Prostate gland (tissue), 2 donors: ENCODE results near the gene SH3PXD2B. TPM values are rescaled to one million over a fixed set of nuclear protein-coding genes. Genes with fewer than 3 reads are reported as not detected.
A peak's percentile ranks its signal among the peaks of the same experiment; 100 is the strongest.
"Not testable (repeated sequence)": the region's sequence is repeated elsewhere in the genome, so short reads cannot be mapped to it uniquely, and the experiment has no call there.

Source experiments
- DNase-seq: peaks from one replicate; pipeline ENCODE4 v3.0.0-alpha.2; 2019; ENCODE audit warnings: low spot score
- H3K27ac ChIP-seq, 2 donors: fragments of 200-600 bp; sonication (generic); 2 replicates each; pipeline ENCODE4 v1.5.1; 2017 to 2019
- H3K27me3 ChIP-seq: fragments of 200-600 bp; sonication (generic); replicated peaks from 2 replicates; pipeline ENCODE4 v1.5.1; 2019; ENCODE audit not compliant: insufficient read depth
- H3K36me3 ChIP-seq, 2 donors: fragments of 200-600 bp; sonication (generic); 1 replicate in 1 of 2; 2 replicates in 1 of 2; pipeline versions ENCODE4 v1.5.1 to v1.8.1; 2017 to 2019
- H3K4me1 ChIP-seq: fragments of 200-600 bp; sonication (generic); replicated peaks from 2 replicates; pipeline ENCODE4 v1.5.1; 2019
- H3K4me3 ChIP-seq, 2 donors: fragments of 200-600 bp; sonication (generic); 2 replicates each; pipeline ENCODE4 v1.5.1; 2017 to 2019
- H3K9me3 ChIP-seq: fragments of 200-600 bp; sonication (generic); 2 replicates; pipeline ENCODE4 v1.5.1; 2017
- CTCF ChIP-seq, 4 experiments: fragments of 200-600 bp in 2 of 4; fragments of 450-650 bp in 2 of 4; sonication (generic) in 2 of 4; IDR thresholded peaks; 1 replicate in 3 of 4; 2 replicates in 1 of 4; pipeline ENCODE4 v1.5.1; 2016 to 2019; ENCODE audit warnings: antibody characterized with exemption in 4 of 4, mild to moderate bottlenecking in 2 of 4, moderate library complexity in 2 of 4
- POLR2A ChIP-seq: fragments of 450-650 bp; IDR thresholded peaks from one replicate; pipeline ENCODE4 v1.6.1; 2016; ENCODE audit warnings: antibody characterized with exemption, mild to moderate bottlenecking
- POLR2AphosphoS5 ChIP-seq: sonication (generic); formaldehyde crosslinking; IDR thresholded peaks from one replicate; pipeline ENCODE4 v1.6.1; 2017; ENCODE audit warnings: antibody characterized with exemption
- WGBS: methylation state at CpG from one replicate; pipeline ENCODE4 v1.1.5; 2018; 5-methylcytosine and 5-hydroxymethylcytosine counted together
- intact Hi-C: fragments of 100-400 bp; cut with DNase I; formaldehyde crosslinking; loops from one replicate; pipeline ENCODE4 v1.14.2; 2022
- total RNA-seq, 2 donors: library from RNA; depleted of rRNA; stranded (reverse); fragments of >200 nt; gene quantifications; one replicate each; pipeline ENCODE4 v1.1.0, GENCODE V29; 2016

The SH3PXD2B gene
- total RNA-seq, 2 donors from 2014 or later: 15.8 to 38.0 TPM

DNA sequence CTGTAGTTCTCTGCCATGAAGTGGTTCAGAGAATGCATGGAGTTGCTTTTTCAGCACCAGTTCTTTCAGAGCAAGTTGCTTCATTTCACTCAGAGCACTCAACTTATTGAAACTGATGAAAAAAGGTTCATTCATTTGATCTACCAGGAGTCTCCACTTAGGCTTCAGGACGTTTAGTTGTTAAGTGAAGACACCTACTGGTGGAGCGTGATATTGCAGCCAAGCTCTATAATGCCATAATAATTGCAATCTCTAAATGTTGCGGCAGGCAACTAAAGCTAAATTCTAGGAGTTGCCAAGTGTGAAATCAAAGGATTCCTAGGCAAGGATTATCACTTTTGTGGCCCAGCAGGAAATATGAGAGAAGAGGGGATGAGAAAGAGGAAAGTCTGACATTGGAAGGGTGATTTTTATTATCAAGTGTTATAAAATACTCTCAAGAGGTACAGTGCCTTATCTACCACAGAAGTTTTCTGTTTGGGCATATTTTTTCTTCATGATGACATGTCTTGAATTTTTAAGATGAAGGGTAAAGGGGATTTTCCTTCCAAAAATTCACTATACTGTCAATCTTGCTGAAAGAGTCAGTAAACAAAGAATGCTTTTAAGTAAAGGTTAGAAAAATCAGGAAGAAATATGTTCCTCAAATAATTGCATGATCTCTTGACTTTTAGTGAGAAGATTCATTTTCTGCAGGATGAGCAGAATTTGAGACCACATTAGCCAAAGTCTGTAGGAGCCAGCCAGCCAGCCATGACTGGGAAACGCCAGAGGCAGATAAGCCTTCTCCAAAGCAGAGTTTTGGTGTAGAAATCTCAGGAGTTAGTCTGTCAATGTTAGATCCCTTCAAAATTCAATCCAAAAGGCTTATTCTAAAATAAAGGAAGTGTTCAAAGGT is 83.4 kb downstream of the SH3PXD2B start:
- WGBS: 70% methylated on average over 4 of the region's 4 CpGs
- Histone ChIP-seq H3K4me3 (no peak overlapping the region), H3K27me3 (no peaks in the 10 kb centered on the region), H3K4me1 (no peaks in the 10 kb centered on the region), H3K9me3 (no peaks in the 10 kb centered on the region), H3K27ac (no peak overlapping the region), H3K36me3 (no peaks in the 10 kb centered on the region)
- intact Hi-C loops: no loop called here
- no peak for DNase-seq
- TF ChIP-seq POLR2AphosphoS5: no peak
- TF ChIP-seq CTCF (IDR thresholded peaks at IDR 0.05): peak in 3 of 4 experiments; percentile 30 to 54 (median 38)

DNA sequence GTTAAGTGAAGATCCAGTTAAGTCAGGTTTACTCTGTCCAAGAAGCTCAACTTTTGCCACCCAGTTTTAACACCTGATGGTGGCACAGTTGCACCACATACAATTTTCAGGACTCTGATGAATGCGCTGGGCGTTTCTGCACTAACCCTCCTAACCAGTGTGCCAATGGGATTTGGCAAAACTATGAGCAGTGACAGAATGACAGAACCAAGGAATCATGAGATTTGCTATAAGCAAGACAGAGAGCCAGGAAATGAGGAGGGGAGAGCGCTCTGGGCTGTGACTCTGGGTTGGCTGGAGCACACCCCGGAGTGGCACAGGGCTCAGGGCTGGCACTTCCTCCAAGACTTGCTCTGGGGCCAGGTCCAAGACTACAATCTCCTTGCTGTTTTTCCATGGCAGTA is 84.1 kb downstream of the SH3PXD2B start:
- intact Hi-C loops: no loop called here

GRCh38 chr5:172368699-172369098 is 85.6 kb downstream of the SH3PXD2B start:
- H3K4me3 ChIP-seq, DNase-seq, intact Hi-C loops, H3K4me1 ChIP-seq, H3K36me3 ChIP-seq, H3K27me3 ChIP-seq, H3K9me3 ChIP-seq, H3K27ac ChIP-seq: not testable (repeated sequence)
- WGBS: 98% methylated on average over 3 of the region's 3 CpGs

More for the DNA sequence above, 84.1 kb downstream of the SH3PXD2B start:
- WGBS: 64% methylated on average over 4 of the region's 4 CpGs
- no peak overlapping the region for H3K27ac ChIP-seq
- H3K4me3 ChIP-seq: no peak overlapping the region
- no peaks in the 10 kb centered on the region for H3K4me1 ChIP-seq
- no peaks in the 10 kb centered on the region for H3K36me3 ChIP-seq
- no peaks in the 10 kb centered on the region for H3K27me3 ChIP-seq
- no peak for DNase-seq
- no peak for TF ChIP-seq POLR2A
- peak in 1 of 4 experiments; percentile 6 for TF ChIP-seq CTCF (IDR thresholded peaks at IDR 0.05)
- no peaks in the 10 kb centered on the region for H3K9me3 ChIP-seq

DNA sequence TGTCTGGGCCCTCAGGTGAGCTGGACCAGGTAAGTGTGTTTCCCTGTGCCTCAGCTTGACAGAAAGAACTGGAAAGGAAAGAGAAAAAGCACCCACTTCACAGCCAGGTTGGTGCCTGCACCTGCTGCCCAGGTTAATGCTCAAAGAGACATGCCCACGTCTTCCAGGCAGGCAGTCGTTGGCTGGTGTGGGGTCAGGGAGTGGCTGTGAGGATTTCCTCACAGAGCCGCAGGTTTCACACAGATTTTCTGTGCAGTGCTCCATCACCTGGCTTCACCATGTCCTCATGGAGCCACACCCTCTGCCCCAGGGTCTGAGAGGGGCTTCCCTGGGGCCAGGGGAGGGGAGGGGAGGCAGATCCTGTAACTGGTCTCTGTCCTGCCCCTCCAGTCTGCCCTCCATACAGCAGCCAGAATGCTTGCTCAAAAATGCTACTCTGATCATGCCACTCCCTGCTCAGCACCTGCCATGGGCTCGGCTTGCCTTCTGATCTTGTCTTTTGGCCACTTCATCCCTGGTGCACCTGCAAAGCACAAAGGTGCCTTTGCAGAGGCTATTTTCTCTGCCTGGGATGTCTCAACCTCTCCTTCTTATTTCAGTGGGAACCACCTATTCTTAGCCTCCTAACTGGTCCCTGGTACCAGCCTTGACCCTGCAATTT is 88.2 kb downstream of the SH3PXD2B start:
- Histone ChIP-seq H3K9me3 (no peaks in the 10 kb centered on the region), H3K4me3 (no peak overlapping the region), H3K27me3 (no peaks in the 10 kb centered on the region), H3K4me1 (no peaks in the 10 kb centered on the region), H3K27ac (no peak overlapping the region), H3K36me3 (no peaks in the 10 kb centered on the region)
- intact Hi-C loops: no loop called here
- WGBS: 89% methylated on average over 4 of the region's 4 CpGs
- TF ChIP-seq CTCF (IDR thresholded peaks at IDR 0.05) (no peak), POLR2A (no peak), POLR2AphosphoS5 (no peak)
- DNase-seq: no peak

- Histone ChIP-seq H3K9me3 (no peaks in the 10 kb centered on the region), H3K4me3 (no peak overlapping the region), H3K27ac (no peak overlapping the region), H3K36me3 (no peaks in the 10 kb centered on the region), H3K27me3 (no peaks in the 10 kb centered on the region), H3K4me1 (no peaks in the 10 kb centered on the region)
- TF ChIP-seq CTCF (IDR thresholded peaks at IDR 0.05) (no peak), POLR2AphosphoS5 (no peak), POLR2A (no peak)
- DNase-seq: no peak
- WGBS: 92% methylated on average over 2 of the region's 2 CpGs
- intact Hi-C loops: no loop called here
Measured at GRCh38 chr5:172364773-172365172, 89.6 kb downstream of the SH3PXD2B start.
